HepG2 (cell line): ENCODE data around the gene CRTC2. TPM values are rescaled to one million over a fixed set of nuclear protein-coding genes. Genes with fewer than 3 reads are reported as not detected.

ENCODE experiments used
- CBX5 ChIP-seq: sonication (generic); formaldehyde crosslinking; IDR thresholded peaks from 2 replicates; pipeline ENCODE4 v1.4.0; 2020; ENCODE audit warnings: missing genetic modification reagents, borderline replicate concordance
- HHEX ChIP-seq: IDR thresholded peaks from 2 replicates; pipeline ENCODE4 v1.6.1; 2016; ENCODE audit warnings: control low read depth
- HNRNPL ChIP-seq: fragments of 200-400 bp; formaldehyde crosslinking; IDR thresholded peaks from 2 replicates; pipeline ENCODE4 v1.6.1; 2017; ENCODE audit warnings: mild to moderate bottlenecking, low read depth, low read length
- SKI ChIP-seq: fragments of 450-650 bp; IDR thresholded peaks from one replicate; pipeline ENCODE4 v1.6.1; 2018; ENCODE audit warnings: mild to moderate bottlenecking; ENCODE audit not compliant: partially characterized antibody
- SOX13 ChIP-seq, 3 experiments: fragments of 450-650 bp in 1 of 3; sonication (generic) in 1 of 3; formaldehyde crosslinking in 1 of 3; IDR thresholded peaks in 2 of 3; conservative IDR thresholded peaks in 1 of 3; 2 replicates each; pipeline versions ENCODE4 v1.5.0 to v1.6.1; 2016 to 2020; ENCODE audit warnings: antibody characterized with exemption in 1 of 3, mild to moderate bottlenecking in 1 of 3, missing compliant biosample characterization in 1 of 3, missing genetic modification reagents in 1 of 3, moderate library complexity in 1 of 3
- ZFAT ChIP-seq: sonication (generic); formaldehyde crosslinking; conservative IDR thresholded peaks from 2 replicates; pipeline ENCODE4 v1.8.1; 2023; ENCODE audit warnings: missing genetic modification reagents, inconsistent platforms
- ZNF143 ChIP-seq: sonication (generic); formaldehyde crosslinking; IDR thresholded peaks from 2 replicates; pipeline ENCODE4 v1.4.0; 2020; ENCODE audit warnings: missing genetic modification reagents
- ZNF3 ChIP-seq: IDR thresholded peaks from 2 replicates; pipeline ENCODE4 v1.7.0; 2017; ENCODE audit warnings: inconsistent platforms
- ZNF615 ChIP-seq: sonication (generic); formaldehyde crosslinking; IDR thresholded peaks from 2 replicates; pipeline ENCODE4 v1.5.0; 2020; ENCODE audit warnings: mild to moderate bottlenecking, missing genetic modification reagents, borderline replicate concordance
- ZNF709 ChIP-seq: sonication (generic); formaldehyde crosslinking; IDR thresholded peaks from 2 replicates; pipeline ENCODE4 v1.5.0; 2020; ENCODE audit warnings: mild to moderate bottlenecking, missing genetic modification reagents
- ZNF761 ChIP-seq: sonication (generic); formaldehyde crosslinking; conservative IDR thresholded peaks from 2 replicates; pipeline ENCODE4 v1.4.0; 2020; ENCODE audit warnings: mild to moderate bottlenecking, missing genetic modification reagents
- ZNF816 ChIP-seq: sonication (generic); formaldehyde crosslinking; IDR thresholded peaks from 2 replicates; pipeline ENCODE4 v1.8.0; 2022; ENCODE audit warnings: missing genetic modification reagents, mild to moderate bottlenecking, borderline replicate concordance
- polyA plus RNA-seq, 8 experiments: library from polyadenylated mRNA; depleted of rRNA in 3 of 8; stranded (reverse) in 7 of 8; unstranded in 1 of 8; fragments of >200 nt; fragmentation: Illumina TruSeq in 4 of 8; extraction: Trizol in 4 of 8; gene quantifications; 2 replicates each; pipeline versions ENCODE4 v1.2.1 to v1.2.3, GENCODE V29; 2011 to 2016; ENCODE audit warnings: low read depth in 4 of 8, missing spikeins in 1 of 8, mixed read lengths in 1 of 8; ENCODE audit not compliant: insufficient read depth in 1 of 8
- total RNA-seq, 5 experiments: library from RNA; depleted of rRNA; stranded (reverse); fragments of >200 nt; fragmentation: Illumina TruSeq; extraction: Trizol; gene quantifications; 2 replicates each; pipeline ENCODE4 v1.2.3, GENCODE V29; 2016; ENCODE audit warnings: low read depth in 1 of 5
- TF ChIP-seq, protein P1 (sequence below): sonication (generic); formaldehyde crosslinking; IDR thresholded peaks from 2 replicates; pipeline ENCODE4 v1.4.0; 2020; ENCODE audit warnings: missing genetic modification reagents
- TF ChIP-seq, protein P2 (sequence below): sonication (generic); formaldehyde crosslinking; IDR thresholded peaks from 2 replicates; pipeline ENCODE4 v1.4.0; 2020; ENCODE audit warnings: mild to moderate bottlenecking, low read depth, missing genetic modification reagents
- TF ChIP-seq, protein P3 (sequence below): sonication (generic); formaldehyde crosslinking; IDR thresholded peaks from 2 replicates; pipeline ENCODE4 v1.8.1; 2023; ENCODE audit warnings: mild to moderate bottlenecking, missing genetic modification reagents, borderline replicate concordance

The CRTC2 gene
- total and polyA plus RNA-seq, 2 of the 13 experiments (the other 11 are each of a cell fraction or from before 2014, with no cell fraction given) = 6.1 to 26.7 TPM

DNA sequence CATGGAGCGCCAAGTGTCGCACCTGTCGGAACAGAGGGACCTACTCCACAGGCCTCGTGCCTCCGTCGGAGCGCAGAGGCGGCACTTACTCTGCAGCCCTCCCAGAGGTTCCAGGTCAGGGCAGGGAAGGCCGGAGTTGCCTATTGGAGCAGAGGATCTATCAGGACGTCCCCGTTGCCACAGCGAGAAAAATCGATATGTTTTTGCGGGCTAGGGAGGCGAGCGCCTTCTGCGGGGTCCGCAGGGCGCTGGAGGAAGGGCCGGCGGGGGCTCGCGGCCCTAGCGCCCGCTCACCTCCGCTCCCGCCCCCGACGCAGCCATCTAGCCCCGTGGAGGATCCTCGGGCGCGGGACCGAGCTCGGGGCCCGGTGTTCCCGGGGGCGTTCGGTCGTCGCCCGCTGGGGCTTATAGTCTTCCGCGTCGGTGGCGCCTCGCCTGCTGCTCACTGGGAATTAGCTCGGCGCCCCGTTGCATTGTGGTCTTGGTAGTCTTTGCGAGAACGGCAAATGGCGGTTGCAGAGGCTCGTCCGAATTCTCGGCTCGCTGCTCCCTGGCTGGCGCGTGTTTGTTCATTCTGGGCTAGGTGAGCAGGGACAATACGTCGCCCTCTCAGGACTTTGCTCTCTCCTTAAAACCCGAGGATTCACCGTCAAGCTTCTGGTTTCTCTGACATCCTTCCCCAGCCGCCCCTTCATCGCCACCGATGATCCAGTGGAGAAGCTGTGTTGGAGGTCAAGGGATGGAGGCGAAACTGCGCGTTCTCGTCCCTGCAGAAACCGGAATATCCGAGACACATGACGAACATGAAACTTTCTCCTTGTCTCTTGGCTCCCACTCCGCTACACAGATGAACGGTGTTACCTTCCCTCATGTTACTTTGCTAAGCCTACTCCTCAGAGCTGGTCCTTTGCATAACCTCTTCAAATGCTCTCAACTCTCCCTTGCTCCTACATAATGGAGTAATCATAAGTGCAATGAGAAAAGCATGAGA, 19.1 kb upstream of the CRTC2 start, which contains the start of gene JTB (continued):
- TF ChIP-seq, protein P1, sequence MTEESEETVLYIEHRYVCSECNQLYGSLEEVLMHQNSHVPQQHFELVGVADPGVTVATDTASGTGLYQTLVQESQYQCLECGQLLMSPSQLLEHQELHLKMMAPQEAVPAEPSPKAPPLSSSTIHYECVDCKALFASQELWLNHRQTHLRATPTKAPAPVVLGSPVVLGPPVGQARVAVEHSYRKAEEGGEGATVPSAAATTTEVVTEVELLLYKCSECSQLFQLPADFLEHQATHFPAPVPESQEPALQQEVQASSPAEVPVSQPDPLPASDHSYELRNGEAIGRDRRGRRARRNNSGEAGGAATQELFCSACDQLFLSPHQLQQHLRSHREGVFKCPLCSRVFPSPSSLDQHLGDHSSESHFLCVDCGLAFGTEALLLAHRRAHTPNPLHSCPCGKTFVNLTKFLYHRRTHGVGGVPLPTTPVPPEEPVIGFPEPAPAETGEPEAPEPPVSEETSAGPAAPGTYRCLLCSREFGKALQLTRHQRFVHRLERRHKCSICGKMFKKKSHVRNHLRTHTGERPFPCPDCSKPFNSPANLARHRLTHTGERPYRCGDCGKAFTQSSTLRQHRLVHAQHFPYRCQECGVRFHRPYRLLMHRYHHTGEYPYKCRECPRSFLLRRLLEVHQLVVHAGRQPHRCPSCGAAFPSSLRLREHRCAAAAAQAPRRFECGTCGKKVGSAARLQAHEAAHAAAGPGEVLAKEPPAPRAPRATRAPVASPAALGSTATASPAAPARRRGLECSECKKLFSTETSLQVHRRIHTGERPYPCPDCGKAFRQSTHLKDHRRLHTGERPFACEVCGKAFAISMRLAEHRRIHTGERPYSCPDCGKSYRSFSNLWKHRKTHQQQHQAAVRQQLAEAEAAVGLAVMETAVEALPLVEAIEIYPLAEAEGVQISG = peak; percentile 93
- TF ChIP-seq, protein P2, sequence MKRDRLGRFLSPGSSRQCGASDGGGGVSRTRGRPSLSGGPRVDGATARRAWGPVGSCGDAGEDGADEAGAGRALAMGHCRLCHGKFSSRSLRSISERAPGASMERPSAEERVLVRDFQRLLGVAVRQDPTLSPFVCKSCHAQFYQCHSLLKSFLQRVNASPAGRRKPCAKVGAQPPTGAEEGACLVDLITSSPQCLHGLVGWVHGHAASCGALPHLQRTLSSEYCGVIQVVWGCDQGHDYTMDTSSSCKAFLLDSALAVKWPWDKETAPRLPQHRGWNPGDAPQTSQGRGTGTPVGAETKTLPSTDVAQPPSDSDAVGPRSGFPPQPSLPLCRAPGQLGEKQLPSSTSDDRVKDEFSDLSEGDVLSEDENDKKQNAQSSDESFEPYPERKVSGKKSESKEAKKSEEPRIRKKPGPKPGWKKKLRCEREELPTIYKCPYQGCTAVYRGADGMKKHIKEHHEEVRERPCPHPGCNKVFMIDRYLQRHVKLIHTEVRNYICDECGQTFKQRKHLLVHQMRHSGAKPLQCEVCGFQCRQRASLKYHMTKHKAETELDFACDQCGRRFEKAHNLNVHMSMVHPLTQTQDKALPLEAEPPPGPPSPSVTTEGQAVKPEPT = no peak; the same call in 1 of the 2 replicates
- TF ChIP-seq HHEX (no peak), ZNF816 (CRISPR knock-in tag) (peak; percentile 93; the same call in 1 of the 2 replicates), CBX5 (CRISPR knock-in tag) (no peak; the same call in 1 of the 2 replicates), ZNF615 (CRISPR knock-in tag) (no peak), ZNF709 (CRISPR knock-in tag) (peak; percentile 92), ZFAT (CRISPR knock-in tag) (no peak), ZNF761 (CRISPR knock-in tag) (no peak), ZNF3 (no peak), HNRNPL (no peak), SKI (no peak), ZNF143 (CRISPR knock-in tag) (peak; percentile 95), SOX13 (IDR thresholded peaks at IDR 0.05) (no peak), SOX13 (CRISPR knock-in tag; conservative IDR thresholded peaks at IDR 0.05 in 1 of 2, IDR thresholded peaks at IDR 0.05 in 1 of 2) (no peak)
- TF ChIP-seq, protein P3, sequence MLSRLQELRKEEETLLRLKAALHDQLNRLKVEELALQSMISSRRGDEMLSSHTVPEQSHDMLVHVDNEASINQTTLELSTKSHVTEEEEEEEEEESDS (CRISPR knock-in tag) = peak; percentile 63; the same call in 1 of the 2 replicates
